ENCODE measurements around the gene SF3B6. TPM values are rescaled to one million over a fixed set of nuclear protein-coding genes. Genes with fewer than 3 reads are reported as not detected.
"Not testable (repeated sequence)": the region's sequence is repeated elsewhere in the genome, so short reads cannot be mapped to it uniquely, and the experiment has no call there.

SF3B6 gene, protein sequence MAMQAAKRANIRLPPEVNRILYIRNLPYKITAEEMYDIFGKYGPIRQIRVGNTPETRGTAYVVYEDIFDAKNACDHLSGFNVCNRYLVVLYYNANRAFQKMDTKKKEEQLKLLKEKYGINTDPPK
- 133 and 207 TPM in 2 replicates for total RNA-seq

DNA sequence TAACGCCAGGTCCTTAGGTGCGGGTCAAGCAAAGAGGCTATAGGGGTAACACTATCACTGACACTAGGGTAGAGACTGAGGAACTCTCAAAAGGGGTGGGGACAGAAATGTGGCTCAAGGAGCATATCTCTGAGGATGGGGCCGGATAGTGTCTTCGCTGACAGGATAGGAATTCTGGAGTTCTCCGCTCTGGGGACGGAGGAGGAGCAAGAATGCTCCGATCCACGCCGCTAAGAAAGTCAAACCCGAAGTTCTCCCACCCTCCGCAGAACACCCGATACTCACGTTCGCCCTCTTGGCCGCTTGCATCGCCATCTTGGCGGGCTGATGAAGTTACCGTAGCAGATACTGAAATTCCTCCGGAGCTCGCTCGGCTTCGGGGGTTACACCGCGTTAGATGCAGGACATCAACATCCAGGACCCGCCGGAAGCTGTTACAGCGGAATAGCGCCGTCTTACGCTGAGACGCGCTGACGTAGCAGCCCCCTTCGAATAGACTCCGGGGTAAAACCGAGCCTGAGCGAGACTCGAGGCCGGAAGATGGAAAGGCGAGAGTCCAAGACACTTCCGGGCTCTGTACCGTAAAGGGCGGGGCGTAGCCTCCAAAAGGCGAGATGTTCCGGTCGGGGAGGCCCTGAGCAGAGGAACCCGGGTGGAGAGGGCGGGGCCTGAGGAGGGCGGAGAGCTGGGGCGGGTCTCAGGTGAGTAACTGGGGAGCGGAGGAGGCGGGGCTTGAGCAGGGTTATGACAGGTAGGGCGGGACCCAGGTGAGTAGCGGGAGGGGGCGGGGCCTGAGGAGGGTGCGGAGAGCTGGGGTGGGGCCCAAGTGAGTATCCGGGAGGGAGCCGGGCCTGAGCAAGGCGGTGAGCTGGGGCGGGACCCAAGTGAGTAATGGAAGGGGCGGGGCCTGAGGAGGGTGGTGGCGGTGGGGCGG lies at the start of gene SF3B6:
Gene SF3B6 (minus strand): TSS at position 412 of the 934 bp plus-strand sequence. CDS start 97 bp downstream, at position 315.
- peak; percentile 98 for DNase-seq (ENCODE audit: low read depth)

DNA sequence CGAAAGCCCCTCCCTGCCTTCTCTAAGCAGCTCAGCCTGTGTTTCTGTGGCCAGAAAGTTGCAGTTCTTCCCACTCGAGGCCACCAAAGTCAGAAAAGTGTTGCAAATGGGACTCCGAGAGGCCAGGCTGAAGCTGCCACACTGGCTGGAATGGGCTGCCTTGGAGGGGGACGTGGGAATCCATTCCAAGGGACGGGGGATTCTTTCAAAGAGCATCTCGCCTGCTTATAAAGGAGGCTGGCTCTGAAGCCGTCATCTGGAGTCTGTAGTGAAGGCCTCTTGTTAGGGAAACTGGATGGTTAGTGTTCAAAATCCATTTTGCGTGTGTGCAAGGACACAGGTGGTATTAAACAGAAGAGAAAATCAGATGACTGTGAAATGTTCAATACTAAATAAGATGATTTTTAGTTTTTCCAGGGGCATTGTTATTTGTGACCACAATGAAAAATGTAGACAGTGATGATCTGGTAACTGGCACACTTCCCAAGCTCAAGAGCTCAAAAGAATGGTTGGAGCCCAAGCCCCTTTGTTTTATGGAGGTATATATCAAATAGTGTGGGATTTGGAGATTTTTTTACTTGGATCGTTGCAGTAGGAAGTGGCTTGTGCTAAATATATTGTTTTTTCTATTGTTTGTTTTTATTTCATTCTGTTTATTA lies 47.9 kb upstream of the SF3B6 start:
- DNase-seq (ENCODE audit: low read depth) = peak; percentile 16

DNA sequence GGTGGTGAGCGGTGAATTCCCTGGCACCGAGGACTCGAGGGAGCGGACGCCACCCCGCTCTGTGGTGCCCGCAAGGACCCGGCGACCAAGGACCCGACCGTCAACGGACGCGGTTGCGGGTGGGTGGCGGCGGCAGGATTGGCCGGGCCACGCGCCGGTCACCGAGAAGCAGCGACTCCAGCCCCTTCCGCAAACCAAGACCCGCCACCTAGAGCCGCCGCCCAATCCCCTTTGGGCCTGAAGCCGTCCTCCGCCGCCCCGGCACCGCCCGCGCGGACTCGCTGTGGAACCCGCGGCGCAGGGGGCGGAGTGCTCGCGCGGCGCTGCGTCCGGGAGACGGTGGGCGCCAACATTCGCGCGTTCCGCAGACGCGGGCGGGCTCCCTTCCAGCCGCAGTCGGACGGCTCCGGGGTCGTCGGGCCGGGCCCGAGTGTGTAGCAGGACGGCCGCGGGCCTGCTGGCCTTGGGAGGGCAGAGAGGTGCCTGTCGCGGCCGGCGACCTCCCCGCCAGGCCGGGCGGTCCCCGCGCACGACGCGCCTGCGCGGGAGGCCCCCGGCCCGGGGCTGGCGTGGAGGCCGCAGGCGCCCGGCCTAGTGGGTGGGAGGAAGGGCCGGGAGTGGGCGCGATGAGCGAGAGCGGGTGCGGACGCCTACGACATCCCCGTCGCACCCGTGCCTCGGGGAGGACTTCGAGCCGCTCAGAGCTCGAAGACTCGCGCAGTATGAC lies 47.2 kb upstream of the SF3B6 start, which contains the start of the genes FAM228B and PFN4:
Gene FAM228B (plus strand): TSS at position 275 of the 727 bp plus-strand sequence. CDS start 893 bp downstream, outside the sequence.
Gene PFN4 (minus strand): TSS at position 140 of the 727 bp plus-strand sequence. CDS start 799 bp downstream, outside the sequence.
- peak; percentile 51 for DNase-seq (ENCODE audit: low read depth)

DNA sequence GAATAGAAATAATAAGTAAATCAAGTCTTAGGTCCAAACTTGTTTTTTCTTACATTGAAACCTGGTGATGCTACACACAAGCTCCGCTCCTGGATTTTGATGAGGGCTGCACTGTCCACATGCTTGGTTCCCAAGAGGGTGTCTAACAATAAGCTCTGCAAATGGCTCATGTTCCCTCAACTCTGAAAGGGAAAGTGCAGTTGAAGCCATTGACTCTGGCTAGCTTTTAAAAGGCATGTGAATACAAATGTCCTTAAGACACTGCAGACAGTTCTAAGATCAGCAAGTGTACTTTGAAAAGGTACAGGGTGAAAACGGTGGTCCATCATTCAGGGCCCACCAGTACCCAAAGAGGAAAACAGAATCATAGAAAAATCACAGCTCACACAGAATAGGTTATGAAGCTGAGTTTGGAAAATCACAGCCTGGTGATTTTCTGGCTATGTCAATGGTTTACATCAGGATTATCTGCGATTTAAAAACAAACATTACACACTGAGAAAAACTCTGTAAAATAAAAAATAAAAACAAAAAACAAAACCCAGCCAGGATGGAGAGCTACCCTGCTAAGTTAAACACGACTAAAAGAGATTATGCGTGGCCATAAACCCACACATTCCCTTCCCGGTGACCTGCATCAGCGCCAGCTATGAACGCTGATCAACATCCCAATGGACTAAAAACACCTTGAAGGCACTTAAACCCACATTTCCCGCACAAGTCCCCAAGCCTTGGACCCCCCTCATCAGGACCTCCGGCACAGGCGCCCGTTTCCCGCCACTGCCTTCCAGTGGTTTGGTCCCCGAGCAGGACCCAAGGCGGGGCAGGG lies 46.5 kb upstream of the SF3B6 start:
- DNase-seq (ENCODE audit: low read depth) = no peak

DNA sequence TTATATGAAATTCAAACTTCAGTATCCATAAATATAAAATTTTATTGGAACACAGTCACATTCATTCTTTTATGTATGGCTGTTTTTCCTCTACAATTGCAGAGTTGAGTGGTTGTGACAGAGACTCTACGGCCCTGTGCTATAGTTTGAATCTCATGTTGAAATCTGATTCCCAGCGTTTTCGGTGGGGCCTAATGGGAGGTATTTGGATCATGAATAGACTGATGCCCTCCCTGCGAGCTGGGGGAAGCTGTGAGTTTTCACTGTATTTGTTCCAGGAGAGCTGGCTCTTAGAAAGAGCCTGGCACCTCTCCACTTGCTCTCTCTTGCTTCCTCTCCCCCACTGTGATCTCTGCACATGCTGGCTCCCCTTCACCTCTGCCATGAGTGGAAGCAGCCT lies 45.3 kb upstream of the SF3B6 start:
- no peak for DNase-seq (ENCODE audit: low read depth)

DNA sequence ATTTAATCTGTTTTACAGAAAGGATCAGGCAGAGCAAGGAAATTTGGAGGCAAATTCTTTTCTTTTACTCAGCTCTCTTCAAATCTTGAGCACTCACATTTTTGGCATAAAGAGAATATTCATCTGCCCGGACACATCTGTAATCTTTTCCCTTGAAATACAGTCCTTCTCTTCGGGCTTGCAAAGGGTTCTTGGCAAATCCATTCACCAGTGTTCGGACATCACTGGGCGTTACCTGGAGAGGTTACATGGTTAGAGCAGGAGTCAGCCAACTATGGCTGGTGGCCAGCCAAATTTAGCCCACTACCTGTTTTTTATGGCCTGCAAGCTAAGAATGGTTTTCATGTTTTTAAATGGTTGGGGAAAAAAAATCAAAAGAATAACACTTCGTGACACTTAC lies 44.9 kb upstream of the SF3B6 start:
- no peak for DNase-seq (ENCODE audit: low read depth)

DNA sequence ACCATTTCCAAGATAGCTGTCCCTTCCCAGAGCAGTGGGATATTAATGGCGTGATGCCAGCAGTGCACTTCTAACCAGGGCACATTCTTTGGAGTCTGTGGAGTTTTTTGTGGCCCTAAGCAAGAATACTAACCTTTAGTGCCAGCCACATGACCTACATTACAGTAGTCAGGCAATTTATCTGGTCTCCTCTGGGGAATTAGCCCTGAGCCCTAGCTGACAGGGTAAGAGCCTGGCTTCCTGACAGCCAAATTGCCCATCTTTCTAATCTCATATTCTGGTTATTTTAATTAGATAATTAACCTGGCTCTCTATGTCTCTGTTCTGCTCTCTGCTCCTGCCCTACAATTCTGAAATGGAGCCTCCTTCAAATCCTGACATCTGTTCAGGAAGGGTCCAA lies 41.8 kb upstream of the SF3B6 start:
- no peak for DNase-seq (ENCODE audit: low read depth)

DNA sequence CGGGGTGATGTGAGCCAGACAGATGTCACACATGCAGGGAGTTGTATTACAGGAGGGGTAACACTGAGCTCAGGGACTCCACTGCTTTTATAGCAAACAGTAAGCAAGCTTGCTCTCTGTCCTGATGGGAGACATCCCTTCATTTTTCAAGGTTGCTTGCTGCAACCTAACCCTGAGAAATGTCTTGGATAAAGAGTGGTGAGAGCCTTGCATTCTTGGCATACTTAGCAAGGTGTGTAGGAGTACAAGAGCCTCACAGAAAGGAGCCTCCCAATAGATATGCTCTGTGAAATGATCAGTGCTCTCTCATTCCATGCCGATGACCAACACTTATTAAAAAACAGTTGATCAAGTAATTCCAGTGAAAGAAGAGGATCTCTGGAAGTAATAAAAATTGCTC lies 38.9 kb upstream of the SF3B6 start:
- peak; percentile 34 for DNase-seq (ENCODE audit: low read depth)

DNA sequence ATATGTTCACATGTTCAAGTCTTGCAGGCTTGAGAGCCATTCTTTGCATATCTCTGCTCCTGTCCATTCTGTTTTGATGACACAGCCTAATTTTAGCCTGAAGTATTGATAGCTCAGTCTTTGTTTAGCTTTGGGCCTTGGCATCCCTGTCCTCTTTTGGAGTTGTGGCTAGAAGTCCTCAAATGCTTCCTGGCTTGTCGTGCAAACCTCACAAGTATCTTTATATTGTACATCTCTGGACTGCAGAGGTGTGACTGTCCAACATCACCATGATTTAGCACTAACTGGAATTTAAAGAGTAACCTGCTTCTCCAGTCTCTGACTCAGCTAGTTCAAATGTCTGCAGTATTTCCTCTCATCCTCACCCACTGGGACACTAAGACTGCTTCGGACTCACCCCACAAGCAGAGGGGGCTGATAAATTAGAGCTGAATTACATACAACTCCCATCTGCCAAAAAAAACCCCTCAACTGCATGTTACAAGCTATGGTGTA lies 35.3 kb upstream of the SF3B6 start:
- peak; percentile 38 for DNase-seq (ENCODE audit: low read depth)

DNA sequence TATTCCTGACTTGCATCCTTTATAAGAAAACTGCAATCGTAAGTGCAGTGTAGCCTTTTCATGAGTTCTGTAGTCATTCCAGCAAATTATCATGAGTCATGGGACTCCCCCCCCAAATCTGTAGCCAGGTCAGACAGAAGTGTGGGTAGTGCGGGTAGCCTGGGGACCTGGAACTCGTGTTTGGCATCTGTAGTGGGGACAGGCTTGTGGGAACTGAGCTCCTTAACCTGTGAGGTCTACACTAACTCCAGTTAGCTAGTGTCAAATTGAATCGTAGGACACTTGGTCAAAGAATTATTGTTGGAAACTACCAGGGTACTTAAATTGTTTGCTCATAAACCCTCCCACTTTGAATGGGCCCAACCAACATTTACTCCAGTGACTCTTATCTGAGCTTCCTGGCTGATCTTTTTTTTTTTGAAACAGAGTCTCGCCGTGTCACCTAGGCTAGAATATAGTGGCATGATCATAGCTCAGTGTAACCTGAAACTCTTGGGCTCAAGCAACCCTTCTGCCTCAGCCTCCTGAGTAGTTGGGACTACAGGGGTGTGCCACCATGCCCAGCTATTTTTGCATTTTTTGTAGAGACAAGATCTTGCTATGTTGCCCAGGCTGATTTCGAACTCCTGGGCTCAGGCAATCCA lies 34.7 kb upstream of the SF3B6 start:
- DNase-seq (ENCODE audit: low read depth) = no peak

DNA sequence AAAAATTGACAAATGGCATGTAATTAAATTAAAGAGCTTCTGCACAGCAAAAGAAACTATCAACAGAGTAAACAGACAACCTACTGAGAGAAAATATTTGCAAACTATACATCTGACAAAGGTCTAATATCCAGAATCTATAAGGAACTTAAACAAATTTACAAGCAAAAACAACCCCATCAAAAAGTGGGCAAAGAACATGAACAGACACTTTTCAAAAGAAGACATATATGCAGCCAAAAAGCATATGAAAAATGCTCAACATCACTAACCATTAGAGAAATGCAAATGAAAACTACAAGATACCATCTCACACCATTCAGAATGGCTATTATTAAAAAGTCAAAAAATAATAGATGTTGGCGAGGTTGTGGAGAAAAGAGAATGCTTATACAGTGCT lies 33.3 kb upstream of the SF3B6 start:
- DNase-seq (ENCODE audit: low read depth) = not testable (repeated sequence)

DNA sequence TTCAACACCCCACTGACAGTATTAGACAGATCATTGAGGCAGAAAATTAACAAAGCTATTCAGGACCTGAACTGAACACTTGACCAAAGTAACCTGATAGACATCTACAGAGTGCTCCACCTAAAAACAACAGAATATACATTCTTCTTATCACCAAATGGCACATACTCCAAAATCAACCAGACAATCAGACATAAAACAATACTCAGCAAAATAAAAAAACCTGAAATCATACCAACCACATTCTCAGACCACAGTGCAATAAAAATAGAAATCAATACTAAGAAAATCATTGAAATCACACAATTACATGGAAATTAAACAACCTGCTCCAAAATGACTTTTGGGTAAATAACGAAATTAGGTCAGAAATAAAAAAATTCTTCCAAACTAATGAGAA lies 31.2 kb upstream of the SF3B6 start:
- DNase-seq (ENCODE audit: low read depth) = no peak

DNA sequence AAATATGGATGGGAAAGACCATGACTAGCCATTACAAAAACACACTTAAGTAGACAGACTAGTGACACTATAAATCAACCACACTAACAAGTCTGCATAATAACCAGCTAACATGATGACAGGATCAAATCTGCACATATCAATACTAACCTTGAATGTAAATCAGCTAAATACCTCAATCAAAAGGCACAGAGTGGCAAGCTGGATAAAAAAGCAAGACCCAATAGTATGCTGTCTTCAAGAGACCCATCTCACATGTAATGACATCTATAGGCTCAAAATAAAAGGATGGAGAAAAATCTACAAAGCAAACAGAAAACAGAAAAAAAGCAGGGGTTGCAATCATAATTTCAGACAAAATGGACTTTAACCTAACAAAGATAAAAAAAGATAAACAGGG lies 30.7 kb upstream of the SF3B6 start:
- no peak for DNase-seq (ENCODE audit: low read depth)

DNA sequence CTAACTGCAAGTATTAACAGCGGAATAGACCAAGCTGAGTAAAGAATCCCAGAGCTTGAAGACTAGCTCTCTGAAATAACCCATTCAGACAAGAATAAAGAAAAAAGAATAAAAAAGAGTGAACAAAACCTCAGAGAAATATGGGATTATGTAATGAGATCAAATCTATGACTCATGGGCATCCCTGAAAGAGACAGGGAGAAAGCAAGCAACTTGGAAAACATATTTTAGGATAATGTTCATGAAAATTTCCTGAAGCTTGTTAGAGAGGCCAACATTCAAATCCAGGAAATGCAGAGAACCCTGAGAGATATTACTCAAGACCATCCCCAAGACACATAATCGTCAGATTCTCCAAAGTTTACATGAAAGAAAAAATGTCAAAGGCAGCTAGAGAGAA lies 29.7 kb upstream of the SF3B6 start:
- DNase-seq (ENCODE audit: low read depth) = no peak

DNA sequence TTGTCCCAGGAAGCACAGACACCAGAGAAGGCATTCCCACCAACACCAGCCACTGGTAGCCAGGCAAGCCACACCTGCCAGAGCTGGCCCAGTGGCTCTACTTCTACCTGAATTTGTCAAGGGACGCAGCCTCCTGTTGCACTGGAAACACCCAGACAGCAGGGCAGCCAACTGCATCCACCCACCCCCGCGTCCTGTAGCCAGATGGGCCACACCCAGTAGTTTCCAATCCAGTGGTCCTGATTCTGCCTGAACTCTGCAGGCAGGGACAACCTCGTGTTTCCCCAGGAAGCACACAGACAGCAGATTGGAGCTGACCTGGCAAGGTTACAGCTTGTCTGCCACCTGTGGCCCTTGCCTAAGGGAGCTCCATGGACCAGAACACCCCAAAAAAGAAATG lies 28.8 kb upstream of the SF3B6 start:
- DNase-seq (ENCODE audit: low read depth) = no peak

DNA sequence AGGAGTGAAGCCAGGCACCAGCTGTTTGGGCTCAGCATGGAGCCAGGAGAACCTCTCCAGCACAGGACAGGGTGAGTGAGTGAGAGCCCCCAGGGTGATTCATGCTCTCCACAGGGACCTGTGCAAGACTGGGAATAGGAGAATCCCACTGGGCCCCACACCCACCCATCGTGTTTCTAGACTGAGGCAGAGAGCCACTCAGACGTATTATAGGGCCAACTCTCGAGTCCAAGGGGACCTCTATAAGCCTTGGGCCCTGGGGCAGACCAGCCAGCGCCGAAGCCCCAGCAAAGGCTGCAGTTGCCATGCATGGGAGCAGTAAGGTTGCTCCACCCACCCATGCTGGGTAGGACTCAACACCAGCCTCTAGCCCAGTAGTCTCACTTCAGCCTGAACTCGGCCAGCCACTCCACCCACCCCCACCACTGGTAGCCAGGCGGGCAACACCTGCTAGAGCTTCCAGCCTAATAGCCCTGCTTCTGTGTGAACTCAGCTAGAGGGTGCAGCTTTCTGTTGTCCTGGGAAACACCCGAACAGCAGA lies 28.1 kb upstream of the SF3B6 start:
- no peak for DNase-seq (ENCODE audit: low read depth)

DNA sequence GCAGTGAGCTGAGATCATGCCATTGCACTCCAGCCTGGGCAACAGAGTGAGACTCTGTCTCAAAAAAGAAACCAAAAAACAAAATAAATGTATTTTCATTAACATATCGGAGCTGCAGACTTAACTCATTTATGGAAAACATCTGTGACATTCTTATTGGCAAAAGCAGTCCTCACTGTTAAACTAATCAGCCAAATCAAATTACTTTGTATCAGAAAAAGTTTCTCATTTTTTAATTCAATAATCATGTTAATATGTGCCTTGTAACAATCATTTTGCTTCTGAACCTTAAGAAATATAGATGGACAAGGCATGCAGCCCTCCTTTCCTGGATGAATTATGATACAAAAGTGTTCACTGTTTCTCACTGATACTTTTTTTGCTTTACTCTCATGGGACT lies 26.6 kb upstream of the SF3B6 start:
- DNase-seq (ENCODE audit: low read depth) = no peak

DNA sequence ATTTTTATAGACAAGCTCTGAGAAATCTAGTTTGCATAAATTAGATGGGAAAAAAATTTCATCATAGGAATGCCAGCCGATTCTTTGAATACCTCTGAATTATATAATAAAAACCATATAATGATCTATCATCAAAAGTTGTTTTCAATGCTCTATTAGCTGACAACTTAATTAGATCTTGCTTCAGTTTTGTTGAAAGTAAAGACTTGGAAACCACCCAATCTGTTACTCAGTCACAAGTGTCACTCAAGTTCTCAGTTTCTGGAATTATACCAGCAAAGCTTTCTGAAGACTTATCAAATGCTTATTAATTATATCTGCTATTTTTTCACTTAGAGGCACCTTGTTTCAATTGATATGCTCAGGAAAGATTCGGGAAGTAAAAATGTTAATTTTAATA lies 25.9 kb upstream of the SF3B6 start:
- DNase-seq (ENCODE audit: low read depth) = no peak

DNA sequence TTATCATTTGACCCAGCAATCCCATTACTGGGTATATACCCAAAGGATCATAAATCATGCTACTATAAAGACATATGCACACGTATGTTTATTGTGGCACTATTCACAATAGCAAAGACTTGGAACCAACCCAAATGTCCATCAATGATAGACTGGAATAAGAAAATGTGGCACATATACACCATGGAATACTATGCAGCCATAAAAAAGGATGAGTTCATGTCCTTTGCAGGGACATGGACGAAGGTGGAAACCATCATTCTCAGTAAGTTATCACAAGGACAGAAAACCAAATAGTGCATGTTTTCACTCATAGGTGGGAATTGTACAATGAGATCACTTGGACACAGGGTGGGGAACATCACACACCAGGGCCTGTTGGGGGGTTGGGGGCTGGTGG lies 24.6 kb upstream of the SF3B6 start:
- not testable (repeated sequence) for DNase-seq (ENCODE audit: low read depth)

DNA sequence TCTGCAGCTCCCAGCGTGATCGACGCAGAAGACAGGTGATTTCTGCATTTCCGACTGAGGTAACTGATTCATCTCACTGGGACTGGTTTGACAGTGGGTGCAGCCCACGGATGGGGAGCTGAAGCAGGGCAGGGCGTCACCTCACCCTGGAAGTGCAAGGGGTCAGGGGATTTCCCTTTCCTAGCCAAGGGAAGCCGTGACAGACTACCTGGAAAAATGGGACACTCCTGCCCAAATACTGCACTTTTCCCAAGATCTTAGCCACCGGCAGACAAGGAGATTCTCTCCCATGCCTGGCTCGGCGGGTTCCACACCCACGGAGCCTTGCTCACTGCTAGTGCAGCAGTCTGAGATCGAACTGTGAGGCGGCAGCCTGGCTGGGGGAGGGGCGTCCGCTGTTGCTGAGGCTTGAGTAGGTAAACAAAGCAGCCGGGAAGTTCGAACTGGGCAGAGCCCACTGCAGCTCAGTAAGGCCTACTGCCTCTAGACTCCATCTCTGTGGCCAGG lies 19.1 kb upstream of the SF3B6 start:
- not testable (repeated sequence) for DNase-seq (ENCODE audit: low read depth)
